ENCODE measurements around the gene PPCDC. TPM values are rescaled to one million over a fixed set of nuclear protein-coding genes. Genes with fewer than 3 reads are reported as not detected.
A peak's percentile ranks its signal among the peaks of the same experiment; 100 is the strongest.

PPCDC gene, protein sequence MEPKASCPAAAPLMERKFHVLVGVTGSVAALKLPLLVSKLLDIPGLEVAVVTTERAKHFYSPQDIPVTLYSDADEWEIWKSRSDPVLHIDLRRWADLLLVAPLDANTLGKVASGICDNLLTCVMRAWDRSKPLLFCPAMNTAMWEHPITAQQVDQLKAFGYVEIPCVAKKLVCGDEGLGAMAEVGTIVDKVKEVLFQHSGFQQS
- total RNA-seq (2014; rRNA removed; shearing (Covaris generic)), result 30.6 and 32.1 TPM in 2 replicates

DNA sequence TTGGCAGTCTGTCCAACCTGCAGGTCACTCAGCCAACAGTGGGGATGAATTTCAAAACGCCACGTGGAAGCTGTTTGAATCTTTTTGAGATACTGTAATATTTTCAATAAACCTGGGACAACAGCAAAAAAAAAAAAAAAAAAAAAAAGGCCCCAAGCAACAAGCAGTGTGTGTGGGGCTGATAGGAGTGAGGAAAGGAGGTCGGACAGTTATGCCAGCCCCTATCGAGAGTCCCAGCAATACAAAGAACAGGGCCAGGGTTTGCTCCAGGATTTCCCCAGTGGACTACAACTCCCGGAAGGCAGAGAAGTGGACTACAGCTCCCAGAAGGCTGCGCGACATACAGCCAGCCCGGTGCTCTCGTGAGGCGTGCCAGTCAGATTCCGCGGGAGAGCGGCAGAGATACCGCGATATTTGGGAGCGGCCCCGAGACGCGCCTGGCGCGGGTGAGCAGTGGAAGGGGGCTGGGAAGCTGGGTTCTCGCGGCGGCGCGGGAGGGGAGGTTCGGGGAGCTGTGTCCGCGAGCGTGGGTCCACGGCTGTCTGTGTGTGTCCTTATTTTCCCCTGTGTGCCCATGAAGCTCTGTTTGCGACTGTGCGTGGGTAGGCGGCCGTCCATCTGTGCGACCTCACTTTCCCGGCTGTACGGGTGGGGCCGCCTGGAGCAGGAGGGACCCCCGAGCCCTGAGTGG lies at the start of gene PPCDC:
PPCDC (plus strand) TSS at position 410 of the 691 bp plus-strand sequence. CDS start 4,729 bp downstream, outside the sequence.
- DNase-seq (ENCODE audit: low read depth), result peak; percentile 96

- DNase-seq (ENCODE audit: low read depth), result no peak
Measured at GRCh38 chr15:74976159-74976558, 47.2 kb upstream of the PPCDC start.

DNA sequence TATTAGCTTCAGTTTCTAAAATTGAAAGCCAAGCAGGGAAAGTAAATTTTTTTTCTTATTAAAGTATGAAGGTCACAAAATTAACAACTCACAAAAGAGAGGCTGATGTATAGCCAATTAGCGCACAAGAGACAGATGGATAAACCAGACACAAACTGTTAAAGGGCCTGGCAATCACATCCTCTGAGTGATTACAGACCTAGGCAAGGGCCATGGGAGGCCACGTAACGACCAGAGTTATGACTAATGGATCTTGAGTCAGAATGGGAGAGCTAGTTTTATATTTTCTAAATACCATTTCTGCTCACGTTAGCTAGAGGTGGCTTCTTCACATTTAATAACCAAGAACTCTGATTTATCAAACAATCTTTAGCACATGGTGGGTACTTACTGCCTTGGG lies 45.8 kb upstream of the PPCDC start:
- DNase-seq (ENCODE audit: low read depth), result peak; percentile 29

- no peak for DNase-seq (ENCODE audit: low read depth)
Measured at GRCh38 chr15:74978077-74978476, 45.3 kb upstream of the PPCDC start.

DNA sequence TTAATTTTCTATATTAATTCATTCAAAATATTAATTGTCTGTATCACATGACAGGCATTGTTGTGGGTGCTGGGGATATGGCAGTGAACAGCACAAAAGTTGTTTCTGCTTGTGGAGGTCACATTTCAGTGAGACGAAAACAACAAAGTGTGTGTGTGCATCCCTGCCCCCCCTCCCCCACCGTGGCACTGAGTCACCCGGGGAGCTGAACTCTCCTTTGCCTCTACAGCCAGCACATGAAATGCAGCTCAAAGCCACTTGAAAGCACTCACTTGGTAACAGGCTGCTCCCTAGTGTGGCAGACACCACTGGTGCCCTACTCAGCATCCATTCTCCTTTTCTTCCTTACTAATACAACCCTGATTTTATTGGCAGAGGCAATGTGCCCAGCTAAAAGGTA lies 44.9 kb upstream of the PPCDC start:
- peak; percentile 63 for DNase-seq (ENCODE audit: low read depth)

DNA sequence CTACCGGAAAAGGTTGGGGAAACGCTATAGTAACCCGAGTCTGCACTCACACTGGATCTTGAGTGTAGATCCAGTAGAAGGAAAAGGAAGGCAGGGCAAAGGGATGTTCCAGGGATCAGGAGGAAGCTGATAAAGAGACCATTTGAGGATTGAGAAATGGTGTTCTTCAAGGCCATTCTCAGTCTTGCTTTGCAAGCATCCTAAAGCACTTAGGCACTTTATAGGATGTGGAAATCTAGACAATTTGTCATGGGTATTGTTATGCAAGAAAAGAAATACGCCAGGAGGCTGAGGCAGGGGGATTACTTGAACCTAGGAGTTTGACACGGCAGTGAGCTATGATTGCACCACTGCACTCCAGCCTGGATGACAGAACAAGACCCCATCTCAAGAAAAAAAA lies 41.2 kb upstream of the PPCDC start:
- DNase-seq (ENCODE audit: low read depth), result no peak

DNA sequence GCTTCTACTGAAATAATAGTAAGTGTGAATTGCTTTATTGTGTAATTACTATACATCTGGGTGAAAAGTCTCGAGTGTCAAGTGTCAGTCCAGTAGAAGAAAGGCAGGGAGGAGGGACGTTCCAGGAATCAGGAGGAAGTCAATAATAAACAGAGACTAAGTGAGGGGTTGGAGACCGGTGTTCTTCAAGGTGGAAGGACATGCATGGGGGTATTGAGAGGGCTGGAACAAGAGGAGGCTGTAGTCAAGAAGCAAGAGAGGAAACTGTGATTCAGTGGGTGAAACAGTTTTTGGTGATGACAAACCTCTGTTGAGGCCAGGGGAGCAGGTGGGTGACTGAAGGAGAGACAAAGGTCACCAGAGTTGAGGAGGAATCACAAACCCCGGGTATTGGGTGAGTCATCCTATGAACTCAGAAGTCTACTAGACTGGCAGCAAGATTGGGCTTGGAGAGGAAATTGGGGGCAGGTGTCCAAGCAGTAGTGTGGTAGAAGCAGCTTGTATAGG lies 39.6 kb upstream of the PPCDC start:
- peak; percentile 74 for DNase-seq (ENCODE audit: low read depth)

- peak; percentile 60 for DNase-seq (ENCODE audit: low read depth)
Measured at GRCh38 chr15:74988007-74988800, 35.2 kb upstream of the PPCDC start.

DNA sequence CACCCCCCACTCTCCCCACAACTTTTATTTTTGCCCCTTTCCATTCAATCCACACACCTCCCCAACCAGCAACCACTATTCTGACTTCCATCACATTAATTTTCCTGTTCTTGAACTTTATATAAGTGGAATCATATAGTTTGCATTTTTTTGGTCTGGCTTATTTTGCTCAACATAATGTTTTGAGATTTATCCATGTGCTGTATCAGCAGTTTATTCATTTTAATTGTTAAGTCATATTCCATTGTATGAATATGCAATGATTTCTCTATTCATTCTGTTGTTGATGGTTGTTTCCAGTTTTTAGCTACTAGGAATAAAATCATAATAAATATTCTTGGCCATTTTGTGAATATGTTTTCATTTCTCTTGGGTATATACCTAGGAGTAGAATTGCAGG lies 33.9 kb upstream of the PPCDC start:
- no peak for DNase-seq (ENCODE audit: low read depth)

GRCh38 chr15:74992619-74993018 lies 30.8 kb upstream of the PPCDC start:
- no peak for DNase-seq (ENCODE audit: low read depth)

DNA sequence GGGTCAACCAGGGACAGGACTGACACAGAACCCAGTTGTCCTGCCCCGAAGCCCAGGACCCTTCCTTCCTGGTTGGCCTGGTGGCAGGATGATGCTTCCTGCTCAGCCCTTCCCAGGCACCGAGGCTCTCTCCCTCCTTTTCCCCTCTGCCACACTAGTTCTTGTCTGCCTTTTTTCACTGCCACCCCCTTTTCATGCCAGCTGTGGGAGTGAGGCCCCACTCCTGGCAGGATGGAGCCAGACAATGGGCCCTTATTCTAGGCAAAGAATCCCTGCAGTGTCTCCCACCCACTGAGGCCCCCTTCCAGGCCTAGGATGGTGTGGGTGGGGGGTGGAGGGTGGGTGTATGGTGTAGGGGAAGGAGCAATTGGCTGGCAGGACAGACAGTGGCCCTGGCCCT lies 29.2 kb upstream of the PPCDC start:
- no peak for DNase-seq (ENCODE audit: low read depth)

DNA sequence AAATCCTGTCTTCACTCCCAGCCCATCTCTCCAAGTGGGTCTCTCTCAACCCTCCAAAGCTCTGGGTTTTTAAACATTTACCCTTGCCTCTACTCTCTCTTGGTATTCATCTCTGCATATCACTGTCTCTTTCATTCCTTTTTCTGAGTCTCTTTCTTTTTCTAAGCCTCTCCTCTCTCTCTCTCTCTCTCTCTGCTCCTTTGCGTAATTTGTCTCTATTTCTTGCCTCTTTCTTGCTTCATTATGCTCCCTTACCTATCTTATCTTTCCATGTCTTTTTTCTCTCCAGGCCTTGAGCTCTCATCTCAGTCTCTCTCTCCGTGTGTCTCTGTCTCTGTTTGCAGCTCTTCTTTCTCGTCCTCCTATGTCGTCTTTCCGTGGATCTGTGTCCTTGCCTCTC lies 28.7 kb upstream of the PPCDC start:
- DNase-seq (ENCODE audit: low read depth), result no peak

DNA sequence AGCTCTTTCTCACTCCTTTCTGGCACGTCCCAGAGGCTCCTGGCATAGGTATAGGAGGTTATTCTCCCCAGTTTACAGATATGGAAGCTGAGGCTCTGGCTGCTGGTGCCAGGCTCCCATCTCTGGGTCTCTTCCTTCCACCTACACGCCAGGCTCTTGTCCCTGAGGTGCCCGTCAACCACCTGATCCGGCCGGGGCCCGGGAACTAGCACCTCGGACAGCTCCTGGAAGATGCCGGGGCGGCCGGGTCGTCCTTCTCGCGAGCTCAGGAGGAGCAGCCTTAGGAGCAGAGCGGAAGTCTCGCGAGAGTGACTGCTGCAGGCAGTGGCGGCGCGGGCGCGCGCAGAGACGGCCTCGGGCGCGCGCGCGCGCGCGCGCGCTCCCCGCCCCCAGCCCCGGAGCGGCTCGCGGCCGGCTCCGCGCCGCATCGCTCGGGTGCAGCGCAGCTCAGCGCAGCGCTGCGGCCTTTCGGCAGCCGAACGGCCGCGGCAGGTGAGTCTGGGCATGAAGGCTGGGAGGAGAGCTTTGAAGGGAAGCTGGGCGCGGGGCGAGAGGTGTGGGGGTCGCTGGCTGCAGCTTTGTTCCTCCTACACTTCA lies 28.1 kb upstream of the PPCDC start, which contains the start of gene SCAMP5:
SCAMP5 (plus strand) TSS at position 382 of the 597 bp plus-strand sequence. CDS start 16,277 bp downstream, outside the sequence.
- peak; percentile 94 for DNase-seq (ENCODE audit: low read depth)

- peak; percentile 23 for DNase-seq (ENCODE audit: low read depth)
Measured at GRCh38 chr15:74995779-74996765, 27.3 kb upstream of the PPCDC start.

DNA sequence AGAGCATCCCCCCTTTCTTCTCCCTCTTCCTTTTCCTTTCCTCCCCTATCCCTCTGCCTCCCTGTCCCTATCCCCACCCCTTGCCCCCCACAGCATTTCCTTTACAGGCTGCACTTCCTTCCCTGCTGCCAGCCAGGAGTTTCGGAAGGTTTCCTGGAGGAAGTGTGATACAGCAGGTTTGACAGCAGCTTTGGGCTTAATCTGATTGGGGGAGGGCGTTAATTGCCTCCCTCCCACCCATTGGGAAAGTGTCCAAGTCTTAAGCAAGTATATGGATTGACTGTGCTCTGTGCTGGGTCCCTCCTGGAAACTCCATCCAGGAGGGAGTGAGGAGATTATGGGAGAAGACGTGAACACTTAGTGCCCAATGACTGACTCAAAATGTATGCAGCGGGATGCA lies 26.2 kb upstream of the PPCDC start:
- no peak for DNase-seq (ENCODE audit: low read depth)

DNA sequence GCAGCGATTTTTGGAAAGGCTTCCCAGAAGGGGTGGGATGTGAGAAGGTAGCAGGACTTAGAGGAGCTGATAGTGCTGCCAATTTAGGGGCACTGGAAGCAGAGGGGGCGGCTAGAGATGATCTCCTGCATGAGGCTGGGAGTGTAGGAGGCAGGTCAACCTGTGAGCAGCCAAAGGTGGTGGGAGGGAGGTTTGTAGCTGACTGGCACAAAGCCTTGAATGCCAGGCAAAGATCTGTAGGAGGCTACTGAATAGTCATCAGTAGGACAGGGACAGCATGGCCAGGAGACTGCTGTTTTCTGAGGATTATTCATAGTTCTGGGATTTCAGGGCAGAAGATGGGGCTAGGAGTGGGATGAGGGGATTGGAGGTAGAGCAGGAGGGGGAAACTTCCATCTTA lies 25.8 kb upstream of the PPCDC start:
- no peak for DNase-seq (ENCODE audit: low read depth)

GRCh38 chr15:75001310-75001709 lies 22.1 kb upstream of the PPCDC start:
- no peak for DNase-seq (ENCODE audit: low read depth)

- no peak for DNase-seq (ENCODE audit: low read depth)
Measured at GRCh38 chr15:75002398-75002797, 21.0 kb upstream of the PPCDC start.

- DNase-seq (ENCODE audit: low read depth), result no peak
Measured at GRCh38 chr15:75007216-75007615, 16.2 kb upstream of the PPCDC start.

- no peak for DNase-seq (ENCODE audit: low read depth)
Measured at GRCh38 chr15:75008221-75008625, 15.2 kb upstream of the PPCDC start.
